Thymus (tissue), 11 donors: ENCODE data around the gene CTNND2. TPM values are rescaled to one million over a fixed set of nuclear protein-coding genes. Genes with fewer than 3 reads are reported as not detected.
"Not testable (repeated sequence)": the region's sequence is repeated elsewhere in the genome, so short reads cannot be mapped to it uniquely, and the experiment has no call there.

Experiments
- DNase-seq, 9 donors: peaks; one replicate each; pipeline ENCODE4 v3.0.0-alpha.2; 2013; ENCODE audit warnings: low spot score in 9 of 9, low read depth in 6 of 9, missing footprints in 1 of 9
- H3K27ac ChIP-seq, 2 donors: one replicate each; pipeline ENCODE4 v1.5.1; 2013; ENCODE audit warnings: control low read depth in 1 of 2, low read depth in 1 of 2, low read length in 1 of 2, mild to moderate bottlenecking in 1 of 2, moderate library complexity in 1 of 2
- H3K27me3 ChIP-seq, 2 donors: one replicate each; pipeline ENCODE4 v1.5.1; 2013; ENCODE audit warnings: low read length in 1 of 2; ENCODE audit not compliant: control insufficient read depth in 2 of 2, insufficient read depth in 1 of 2
- H3K36me3 ChIP-seq, 2 donors: one replicate each; pipeline ENCODE4 v1.5.1; 2013; ENCODE audit warnings: low read length in 1 of 2, mild to moderate bottlenecking in 1 of 2, moderate library complexity in 1 of 2; ENCODE audit not compliant: control insufficient read depth in 2 of 2, insufficient read depth in 2 of 2
- H3K4me1 ChIP-seq, 2 donors: one replicate each; pipeline ENCODE4 v1.5.1; 2013; ENCODE audit warnings: low read length in 2 of 2; ENCODE audit not compliant: control insufficient read depth in 2 of 2, insufficient read depth in 2 of 2
- H3K4me3 ChIP-seq, 2 donors: one replicate each; pipeline ENCODE4 v1.5.1; 2013; ENCODE audit warnings: low read length in 2 of 2, control low read depth in 1 of 2, mild to moderate bottlenecking in 1 of 2
- H3K9me3 ChIP-seq, 2 donors: one replicate each; pipeline ENCODE4 v1.5.1; 2013; ENCODE audit warnings: low read length in 1 of 2, mild to moderate bottlenecking in 1 of 2; ENCODE audit not compliant: control insufficient read depth in 2 of 2, insufficient read depth in 1 of 2
- WGBS: extraction: QIAGEN DNeasy Blood & Tissue Kit; methylation state at CpG from one replicate; pipeline ENCODE4 v1.1.7; 2013; 5-methylcytosine and 5-hydroxymethylcytosine counted together
- polyA plus RNA-seq: library from polyadenylated mRNA; stranded (reverse); fragments of 200-250 nt; gene quantifications from one replicate; pipeline ENCODE4 v1.2.3, GENCODE V29; 2013
- total RNA-seq: library from RNA; stranded (reverse); fragments of 120-200 nt; gene quantifications from one replicate; pipeline ENCODE4 v1.2.4, GENCODE V29; 2013
- donor health status: healthy.

CTNND2 gene
- total and polyA plus RNA-seq, 2 donors, result 0.41 to 0.42 TPM

GRCh38 chr5:11010429-11011210 lies 893.6 kb downstream of the CTNND2 start:
- H3K27me3 ChIP-seq, result no peaks in the 10 kb centered on the region
- H3K4me1 ChIP-seq, result no peaks in the 10 kb centered on the region
- H3K36me3 ChIP-seq, result no peaks in the 10 kb centered on the region
- DNase-seq, result no peak
- H3K4me3 ChIP-seq, result no peak overlapping the region
- WGBS, result 92% methylated on average over 7 of the region's 7 CpGs
- H3K27ac ChIP-seq, result no peak overlapping the region
- no peaks in the 10 kb centered on the region for H3K9me3 ChIP-seq

- Histone ChIP-seq H3K4me1 (no peaks in the 10 kb centered on the region), H3K27ac (no peak overlapping the region), H3K27me3 (no peaks in the 10 kb centered on the region), H3K9me3 (no peaks in the 10 kb centered on the region), H3K36me3 (no peaks in the 10 kb centered on the region), H3K4me3 (no peak overlapping the region)
- WGBS, result 93% methylated on average over 3 of the region's 3 CpGs
- no peak for DNase-seq
Observed at GRCh38 chr5:11009576-11009975, 894.7 kb downstream of the CTNND2 start.

DNA sequence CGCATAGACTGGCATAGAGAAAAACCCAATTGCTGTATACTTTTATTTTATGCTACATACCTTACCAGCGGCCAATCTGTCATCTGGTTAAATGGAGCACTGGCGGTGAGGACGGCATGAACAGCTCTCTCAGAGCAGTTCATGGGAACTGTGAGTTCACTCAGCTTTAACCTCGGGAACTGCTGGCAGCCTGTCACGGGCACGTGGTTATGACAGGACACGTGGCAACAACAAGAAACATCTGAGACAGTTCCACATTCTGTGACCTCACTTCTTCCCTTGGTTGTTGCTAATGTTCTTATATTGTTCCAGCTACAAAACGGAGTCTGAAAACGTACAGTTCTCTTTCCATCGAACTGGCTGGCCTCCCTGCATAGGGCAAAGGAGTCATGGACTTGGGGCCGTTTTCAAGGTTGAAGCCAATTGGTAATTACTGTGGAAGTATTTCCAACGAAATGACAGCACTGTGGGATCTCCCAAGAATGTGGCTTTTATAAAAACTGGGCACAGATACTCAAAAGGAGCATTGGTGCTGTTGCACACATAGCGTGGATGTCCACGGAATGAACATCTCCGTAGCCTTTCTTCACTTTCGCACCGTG lies 896.9 kb downstream of the CTNND2 start:
- DNase-seq, result no peak
- Histone ChIP-seq H3K36me3 (no peaks in the 10 kb centered on the region), H3K4me1 (no peaks in the 10 kb centered on the region), H3K27me3 (no peaks in the 10 kb centered on the region), H3K9me3 (no peaks in the 10 kb centered on the region), H3K4me3 (no peak overlapping the region), H3K27ac (no peak overlapping the region)
- WGBS, result 79% methylated on average over 18 of the region's 18 CpGs

DNA sequence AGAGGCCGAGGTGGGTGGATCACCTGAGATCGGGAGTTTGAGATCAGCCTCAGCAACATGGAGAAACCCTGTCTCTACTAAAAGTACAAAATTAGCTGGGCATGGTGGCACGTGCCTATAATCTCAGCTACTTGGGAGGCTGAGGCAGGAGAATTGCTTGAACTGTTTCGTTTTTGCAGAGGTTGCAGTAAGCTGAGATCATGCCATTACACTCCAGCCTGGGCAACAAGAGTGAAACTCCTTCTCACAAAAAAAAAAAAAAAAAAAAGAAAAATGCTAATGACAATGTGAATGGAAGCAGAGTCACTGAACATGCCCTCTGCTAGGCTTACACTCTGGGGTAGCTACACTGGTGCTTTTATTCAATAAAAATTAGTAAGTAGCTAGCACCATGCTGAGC lies 899.7 kb downstream of the CTNND2 start:
- not testable (repeated sequence) for DNase-seq, H3K4me3 ChIP-seq, H3K27me3 ChIP-seq, H3K36me3 ChIP-seq, H3K9me3 ChIP-seq, H3K27ac ChIP-seq, H3K4me1 ChIP-seq
- WGBS, result 90% methylated on average over 4 of the region's 4 CpGs

- no peak for DNase-seq
- Histone ChIP-seq H3K36me3 (no peaks in the 10 kb centered on the region), H3K9me3 (no peaks in the 10 kb centered on the region), H3K27ac (no peak overlapping the region), H3K4me1 (no peaks in the 10 kb centered on the region), H3K4me3 (no peak overlapping the region), H3K27me3 (no peaks in the 10 kb centered on the region)
- WGBS, result 86% methylated on average over 2 of the region's 2 CpGs
Observed at GRCh38 chr5:11000515-11001353, 903.5 kb downstream of the CTNND2 start.

DNA sequence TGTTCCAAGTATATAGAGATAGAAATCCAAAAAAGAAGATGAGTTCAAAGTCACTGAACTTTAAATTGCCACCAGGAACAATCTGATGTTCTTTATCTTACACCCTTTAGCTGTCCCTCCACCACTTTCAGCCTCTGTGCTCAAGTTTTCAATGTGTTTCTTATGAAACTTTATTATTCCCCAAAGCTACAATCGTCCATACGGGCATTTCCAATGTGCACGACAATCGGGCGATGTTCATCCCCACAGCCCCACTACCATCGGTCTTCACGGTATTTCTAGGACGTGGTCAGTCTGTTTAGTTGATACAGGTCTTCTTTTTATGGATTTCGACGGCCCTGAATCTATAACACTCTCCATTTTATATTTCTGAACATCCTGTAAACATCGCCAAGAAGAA lies 904.5 kb downstream of the CTNND2 start:
- no peak for DNase-seq
- H3K36me3 ChIP-seq, result no peaks in the 10 kb centered on the region
- H3K27ac ChIP-seq, result no peak overlapping the region
- no peaks in the 10 kb centered on the region for H3K9me3 ChIP-seq
- no peaks in the 10 kb centered on the region for H3K4me1 ChIP-seq
- WGBS, result 97% methylated on average over 11 of the region's 11 CpGs
- H3K27me3 ChIP-seq, result no peaks in the 10 kb centered on the region
- no peak overlapping the region for H3K4me3 ChIP-seq

GRCh38 chr5:10995891-10996290 lies 908.4 kb downstream of the CTNND2 start:
- DNase-seq, result no peak
- Histone ChIP-seq H3K9me3 (no peaks in the 10 kb centered on the region), H3K36me3 (no peaks in the 10 kb centered on the region), H3K27me3 (no peaks in the 10 kb centered on the region), H3K4me1 (no peaks in the 10 kb centered on the region), H3K27ac (no peak overlapping the region), H3K4me3 (no peak overlapping the region)
- 91% methylated on average over 8 of the region's 8 CpGs for WGBS

DNA sequence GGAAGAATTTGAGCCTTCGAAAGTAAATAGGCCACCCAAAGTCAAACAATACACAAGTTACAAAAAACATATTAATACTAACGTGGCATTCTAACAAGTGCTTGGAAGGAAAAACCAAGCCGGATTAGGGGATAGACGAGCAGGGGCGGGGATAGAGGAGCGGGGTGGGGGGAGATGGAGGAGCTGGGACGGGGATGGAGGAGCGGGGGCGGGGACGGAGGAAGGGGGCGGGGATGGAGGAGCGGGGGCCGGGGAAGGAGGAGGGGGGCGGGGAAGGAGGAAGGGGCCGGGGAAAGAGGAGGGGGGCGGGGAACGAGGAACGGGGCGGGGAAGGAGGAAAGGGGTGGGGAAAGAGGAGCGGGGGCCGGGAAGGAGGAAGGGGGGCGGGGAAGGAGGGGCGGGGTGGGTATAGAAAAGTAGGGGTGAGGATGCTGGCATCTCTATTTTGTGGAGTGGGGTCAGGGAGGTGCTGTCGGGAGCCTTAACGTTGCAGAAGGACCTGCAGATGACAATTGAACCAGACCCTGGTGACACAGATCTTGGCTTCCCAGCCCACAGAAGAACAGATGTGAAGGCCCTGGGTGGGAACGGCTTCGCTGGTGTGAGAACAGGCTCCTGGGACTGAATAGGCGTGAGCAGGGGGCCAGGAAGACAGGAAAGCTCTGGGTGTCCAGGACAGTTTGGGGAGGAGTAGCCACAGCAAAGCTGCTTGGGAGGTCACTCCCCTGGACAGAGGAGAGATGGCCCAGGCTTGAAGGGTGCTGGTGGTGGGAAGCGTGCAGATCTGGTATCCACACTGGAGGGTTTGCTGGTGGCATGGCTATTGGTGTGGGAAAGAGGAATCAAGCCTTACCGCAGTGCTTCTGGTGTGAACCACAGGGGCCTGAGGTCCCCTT lies 909.9 kb downstream of the CTNND2 start:
- DNase-seq, result no peak
- Histone ChIP-seq H3K4me1 (no peaks in the 10 kb centered on the region), H3K27me3 (no peaks in the 10 kb centered on the region), H3K27ac (no peak overlapping the region), H3K36me3 (no peaks in the 10 kb centered on the region), H3K9me3 (no peaks in the 10 kb centered on the region), H3K4me3 (no peak overlapping the region)
- WGBS, result 89% methylated on average over 25 of the region's 30 CpGs
